Activated CD4-positive, alpha-beta T cell treated with anti-CD3 and anti-CD28 coated beads, Interleukin-2, amount 10 ng/mL, durations not matched to agents 24 days and 14 days (primary cell): ENCODE results near the gene COIL. TPM values are rescaled to one million over a fixed set of nuclear protein-coding genes. Genes with fewer than 3 reads are reported as not detected.
"Not testable (repeated sequence)": the region's sequence is repeated elsewhere in the genome, so short reads cannot be mapped to it uniquely, and the experiment has no call there.

Experiments used
- DNase-seq: peaks from one replicate; pipeline ENCODE4 v3.0.0; 2022
- H3K27ac Mint-ChIP-seq: one replicate; pipeline ENCODE4 v1.8.0; 2022; ENCODE audit warnings: mild to moderate bottlenecking, mixed read lengths
- H3K27me3 Mint-ChIP-seq: one replicate; pipeline ENCODE4 v1.8.0; 2022; ENCODE audit warnings: mixed read lengths
- H3K36me3 Mint-ChIP-seq: one replicate; pipeline ENCODE4 v1.8.0; 2022; ENCODE audit warnings: low read depth, mild to moderate bottlenecking, mixed read lengths
- H3K4me1 Mint-ChIP-seq: one replicate; pipeline ENCODE4 v1.8.0; 2021; ENCODE audit warnings: mixed read lengths
- H3K4me3 Mint-ChIP-seq: one replicate; pipeline ENCODE4 v1.8.0; 2022; ENCODE audit warnings: mild to moderate bottlenecking, moderate library complexity, mixed read lengths
- H3K9me3 Mint-ChIP-seq: one replicate; pipeline ENCODE4 v1.8.0; 2021; ENCODE audit warnings: mixed read lengths
- intact Hi-C: fragments of 100-400 bp; cut with micrococcal nuclease; formaldehyde crosslinking; loops from one replicate; pipeline ENCODE4 v1.15.1; 2023
- total RNA-seq: library from RNA; stranded (reverse); gene quantifications from 2 replicates; pipeline ENCODE4 v1.2.3, GENCODE V29; 2022

COIL gene
- total RNA-seq, 1 donor from 2014 or later = 23.3 TPM

DNA sequence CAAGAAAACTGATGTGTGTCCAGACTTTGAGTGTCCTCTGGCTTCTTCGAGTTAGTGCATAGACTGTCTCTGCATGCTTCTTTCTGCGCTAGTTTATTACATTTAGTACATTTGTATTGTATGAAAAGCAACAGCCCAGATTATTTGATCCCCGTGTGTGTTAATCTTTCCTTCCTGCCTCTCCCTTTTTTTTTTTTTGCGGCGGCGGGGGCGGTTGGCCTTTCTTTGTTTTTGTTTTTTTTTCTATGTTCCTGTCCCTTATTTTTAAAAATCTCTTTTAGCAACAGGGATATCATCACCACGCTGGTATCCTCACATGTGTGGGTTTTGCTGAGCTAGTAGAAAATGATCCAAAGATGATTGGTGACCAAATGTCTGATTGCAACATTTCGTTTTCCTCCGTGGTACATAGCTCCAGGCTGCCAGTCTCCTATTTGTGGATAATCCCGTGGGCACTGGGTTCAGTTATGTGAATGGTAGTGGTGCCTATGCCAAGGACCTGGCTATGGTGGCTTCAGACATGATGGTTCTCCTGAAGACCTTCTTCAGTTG, 26.5 kb upstream of the COIL start:
- Mint-ChIP-seq H3K36me3 (peaks cover 6% of the 10 kb centered on the region), H3K4me1 (no peaks in the 10 kb centered on the region), H3K27me3 (no peaks in the 10 kb centered on the region), H3K4me3 (no peak overlapping the region), H3K9me3 (no peaks in the 10 kb centered on the region), H3K27ac (no peak overlapping the region)
- intact Hi-C loops = no loop called here
- DNase-seq = no peak

DNA sequence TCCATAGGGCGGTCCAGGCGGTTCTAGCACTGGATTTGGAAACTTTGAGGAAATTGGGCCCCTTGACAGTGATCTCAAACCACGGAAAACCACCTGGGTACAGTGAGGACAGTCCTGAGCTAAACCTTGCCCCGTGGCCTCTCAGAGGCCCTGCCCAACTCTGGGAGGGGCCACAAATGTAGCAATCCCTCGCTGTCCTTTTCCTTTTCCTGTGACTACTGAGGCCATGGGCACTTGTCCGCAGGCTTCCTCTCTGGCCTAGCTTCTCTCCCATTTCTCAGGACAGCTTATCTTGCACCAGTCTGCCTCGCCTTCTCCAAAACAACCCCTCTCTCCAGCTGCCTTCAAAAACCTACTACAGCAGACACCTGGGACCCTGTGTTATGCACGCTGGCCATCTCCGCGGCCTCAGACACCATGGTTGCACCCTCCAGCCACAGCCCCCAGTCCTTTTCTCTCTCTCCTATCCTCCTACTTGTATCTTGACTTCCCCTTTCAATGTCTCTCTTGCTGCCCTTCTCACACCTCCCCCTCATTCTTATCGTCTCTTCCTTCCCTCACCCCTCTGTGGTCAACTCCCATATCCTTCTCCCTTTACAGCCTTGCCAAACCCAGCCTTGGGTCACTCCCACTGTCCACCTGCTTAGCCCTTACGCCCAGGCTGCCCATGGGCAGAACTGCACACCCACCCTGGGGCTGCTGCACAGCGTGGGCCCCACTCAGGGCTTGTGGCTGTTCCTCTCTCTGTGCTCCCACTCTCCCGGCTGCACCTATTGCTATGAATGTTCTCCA, 24.7 kb upstream of the COIL start:
- Mint-ChIP-seq H3K4me1 (no peaks in the 10 kb centered on the region), H3K27me3 (no peaks in the 10 kb centered on the region), H3K27ac (no peak overlapping the region), H3K9me3 (no peaks in the 10 kb centered on the region), H3K4me3 (no peak overlapping the region), H3K36me3 (peaks cover 6% of the 10 kb centered on the region)
- DNase-seq = no peak
- intact Hi-C loops = no loop called here

DNA sequence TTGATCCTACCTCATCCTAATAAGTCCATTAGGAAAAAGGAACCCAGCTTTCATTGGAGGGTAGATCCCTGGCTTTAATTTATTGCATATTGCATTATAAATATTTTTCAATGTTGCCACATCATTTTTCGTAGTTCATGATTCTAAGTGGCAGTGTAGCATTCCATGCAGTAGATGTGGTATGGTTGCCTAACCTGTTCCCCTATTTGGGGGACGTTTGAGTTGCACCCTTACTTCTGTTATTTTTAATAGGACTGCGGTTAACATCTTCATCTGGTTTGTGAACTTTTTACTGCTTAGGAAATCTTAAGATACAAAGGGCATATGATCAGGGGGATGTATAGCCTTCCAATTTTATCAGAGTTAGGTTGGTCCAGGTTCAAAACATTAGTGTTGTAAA, 22.5 kb upstream of the COIL start:
- intact Hi-C loops = no loop called here
- Mint-ChIP-seq H3K36me3 (peaks cover 4% of the 10 kb centered on the region), H3K9me3 (no peaks in the 10 kb centered on the region), H3K27ac (no peak overlapping the region), H3K4me1 (peaks cover 10% of the 10 kb centered on the region), H3K4me3 (no peak overlapping the region), H3K27me3 (no peaks in the 10 kb centered on the region)
- no peak for DNase-seq

DNA sequence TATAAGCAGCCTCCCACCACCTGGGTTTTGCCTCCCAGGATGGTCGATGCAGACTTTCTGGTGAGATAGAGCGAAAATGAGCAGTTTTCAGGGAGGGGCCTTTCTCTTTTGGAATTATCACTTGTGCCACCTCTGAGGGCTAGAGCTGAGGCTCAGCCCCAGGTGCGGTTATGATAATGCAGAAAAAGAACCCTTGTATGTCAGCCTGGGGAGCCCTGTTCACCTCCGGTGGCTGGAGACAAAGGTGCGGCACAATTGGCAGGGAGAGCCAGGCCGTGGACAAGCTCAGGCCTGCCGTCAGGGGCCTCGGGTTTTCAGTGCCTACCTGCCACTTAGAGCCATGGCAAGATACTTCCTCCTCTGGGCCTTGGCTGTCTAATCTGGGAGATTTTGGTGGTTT, 21.5 kb upstream of the COIL start:
- no peak overlapping the region for H3K27ac Mint-ChIP-seq
- peaks cover 4% of the 10 kb centered on the region for H3K36me3 Mint-ChIP-seq
- peaks cover 15% of the 10 kb centered on the region for H3K4me1 Mint-ChIP-seq
- no peaks in the 10 kb centered on the region for H3K9me3 Mint-ChIP-seq
- intact Hi-C loops = no loop called here
- peaks cover under 1% of the 10 kb centered on the region for H3K27me3 Mint-ChIP-seq
- no peak overlapping the region for H3K4me3 Mint-ChIP-seq
- no peak for DNase-seq

DNA sequence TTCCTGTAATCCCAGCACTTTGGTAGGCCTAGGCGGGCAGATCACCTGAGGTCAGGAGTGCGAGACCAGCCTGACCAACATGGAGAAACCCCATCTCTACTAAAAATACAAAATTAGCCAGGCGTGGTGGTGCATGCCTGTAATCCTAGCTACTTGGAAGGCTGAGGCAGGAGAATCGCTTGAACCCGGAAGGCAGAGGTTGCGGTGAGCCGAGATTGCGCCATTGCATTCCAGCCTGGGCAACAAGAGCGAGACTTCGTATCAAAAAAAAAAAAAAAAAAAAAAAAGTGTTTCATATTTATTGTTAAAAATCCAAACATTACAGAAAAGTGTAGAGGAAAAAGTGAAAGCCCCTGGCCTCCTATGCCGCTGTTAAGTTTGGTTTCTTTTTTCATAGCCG, 19.7 kb upstream of the COIL start:
- H3K36me3 Mint-ChIP-seq, DNase-seq, H3K9me3 Mint-ChIP-seq, intact Hi-C loops, H3K27ac Mint-ChIP-seq, H3K4me3 Mint-ChIP-seq: not testable (repeated sequence)
- Mint-ChIP-seq H3K27me3 (peaks cover 14% of the 10 kb centered on the region), H3K4me1 (peaks cover 21% of the 10 kb centered on the region)

DNA sequence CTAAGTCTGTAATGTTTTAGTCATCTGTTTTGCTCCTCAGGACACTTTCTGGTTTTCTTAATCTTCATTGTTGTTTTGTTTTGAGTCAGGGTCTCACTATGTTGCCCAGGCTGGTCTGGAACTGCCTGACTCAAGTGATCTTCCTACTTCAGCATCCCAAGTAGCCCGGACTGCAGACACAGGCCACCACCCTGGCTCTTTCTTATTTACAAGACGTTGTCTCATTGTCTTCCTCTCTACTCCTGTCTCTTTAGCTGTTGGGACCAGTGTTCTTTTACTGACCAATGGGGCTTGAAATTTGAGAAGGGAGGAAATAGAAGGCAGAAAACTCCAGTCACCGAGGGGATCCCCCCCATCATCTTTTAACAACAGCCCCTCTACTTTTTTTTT, 18.2 kb upstream of the COIL start:
- Mint-ChIP-seq H3K4me3 (peak overlapping the region; percentile 90), H3K9me3 (no peaks in the 10 kb centered on the region), H3K27ac (no peak overlapping the region), H3K4me1 (peaks cover 21% of the 10 kb centered on the region), H3K27me3 (peaks cover 23% of the 10 kb centered on the region), H3K36me3 (no peaks in the 10 kb centered on the region)
- DNase-seq = no peak
- intact Hi-C loops = no loop called here

DNA sequence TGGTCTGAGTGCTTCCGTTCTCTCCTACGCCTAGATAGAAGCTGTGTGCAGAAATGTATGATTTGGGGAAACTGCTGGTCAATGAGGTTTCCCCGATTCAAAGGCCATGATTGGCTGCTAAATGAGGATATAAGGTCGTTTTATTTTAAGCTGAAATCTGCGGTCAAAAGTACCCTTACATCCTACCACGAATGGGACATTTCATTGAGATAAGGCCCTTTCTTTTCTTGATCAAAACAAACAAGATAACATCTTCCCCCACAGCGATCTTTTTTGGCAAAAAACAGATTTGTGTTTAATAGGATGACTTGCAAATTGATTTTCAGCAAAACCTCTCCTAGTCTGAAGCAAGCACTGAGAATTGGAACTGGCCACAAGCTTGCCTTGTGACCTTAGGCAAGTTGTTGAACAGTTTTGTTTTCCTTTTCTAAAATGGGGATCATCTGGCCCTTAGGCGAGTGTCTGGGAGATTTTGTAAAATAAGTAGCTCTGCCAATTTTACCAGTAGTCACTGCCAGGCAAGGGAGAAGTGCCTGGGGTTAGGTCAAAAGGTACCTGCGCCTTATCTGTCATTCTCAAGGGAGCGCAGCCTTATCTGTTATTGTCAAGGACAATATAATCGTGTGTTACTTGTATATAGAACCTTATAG, 17.7 kb upstream of the COIL start:
- Mint-ChIP-seq H3K27ac (peak overlapping the region; percentile 87), H3K27me3 (peaks cover 25% of the 10 kb centered on the region), H3K4me3 (peak overlapping the region; percentile 90), H3K4me1 (peaks cover 21% of the 10 kb centered on the region), H3K36me3 (no peaks in the 10 kb centered on the region), H3K9me3 (no peaks in the 10 kb centered on the region)
- intact Hi-C loops = loop anchor here (1.0 kb wide), 2 partner anchors 17 to 108 kb away; partner anchors contain the start of gene COIL
- DNase-seq = no peak

DNA sequence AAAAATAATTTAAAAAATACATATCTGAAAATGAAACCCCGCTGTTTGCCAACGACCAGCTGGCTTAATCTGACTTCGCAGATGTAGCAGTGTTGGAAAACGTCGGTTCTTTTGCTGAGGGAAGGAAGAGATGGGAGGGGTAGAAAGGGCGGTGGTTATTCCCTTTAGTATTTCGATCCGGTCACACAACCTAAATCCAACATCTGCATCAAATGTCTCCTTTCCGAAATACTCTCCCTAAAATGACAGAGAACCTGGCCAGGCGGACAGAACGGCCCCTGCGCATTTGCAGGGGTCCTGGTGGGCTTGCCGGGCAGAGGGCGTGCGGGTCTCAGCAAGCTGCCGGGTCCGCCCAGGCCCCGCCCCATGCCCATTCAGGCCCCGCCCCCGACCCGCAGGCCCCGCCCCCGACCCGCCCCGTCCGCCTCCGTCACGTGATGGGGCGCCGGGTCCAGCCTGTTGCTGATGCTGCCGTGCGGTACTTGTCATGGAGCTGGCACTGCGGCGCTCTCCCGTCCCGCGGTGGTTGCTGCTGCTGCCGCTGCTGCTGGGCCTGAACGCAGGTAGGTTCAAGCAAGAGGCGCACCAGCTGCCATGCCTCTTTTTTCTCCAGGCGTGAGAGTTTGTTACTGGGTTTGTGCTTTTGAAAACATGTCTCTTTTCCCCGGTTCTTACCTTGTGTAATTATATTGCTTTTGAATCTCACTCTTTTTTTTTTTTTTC, 17.0 kb upstream of the COIL start, which contains the start of gene SCPEP1:
Gene SCPEP1 (plus strand): TSS at position 459 of the 723 bp plus-strand sequence. CDS start 29 bp downstream, at position 488.
- H3K27me3 Mint-ChIP-seq = peaks cover 29% of the 10 kb centered on the region
- DNase-seq = peak; percentile 93
- no peaks in the 10 kb centered on the region for H3K36me3 Mint-ChIP-seq
- H3K4me1 Mint-ChIP-seq = peaks cover 21% of the 10 kb centered on the region
- peak within 1 kb of the TSS; percentile 87 for H3K27ac Mint-ChIP-seq
- peak within 1 kb of the TSS; percentile 90 for H3K4me3 Mint-ChIP-seq
- intact Hi-C loops = loop anchor here (1.0 kb wide), 2 partner anchors 17 to 108 kb away; partner anchors contain the start of gene COIL
- no peaks in the 10 kb centered on the region for H3K9me3 Mint-ChIP-seq

DNA sequence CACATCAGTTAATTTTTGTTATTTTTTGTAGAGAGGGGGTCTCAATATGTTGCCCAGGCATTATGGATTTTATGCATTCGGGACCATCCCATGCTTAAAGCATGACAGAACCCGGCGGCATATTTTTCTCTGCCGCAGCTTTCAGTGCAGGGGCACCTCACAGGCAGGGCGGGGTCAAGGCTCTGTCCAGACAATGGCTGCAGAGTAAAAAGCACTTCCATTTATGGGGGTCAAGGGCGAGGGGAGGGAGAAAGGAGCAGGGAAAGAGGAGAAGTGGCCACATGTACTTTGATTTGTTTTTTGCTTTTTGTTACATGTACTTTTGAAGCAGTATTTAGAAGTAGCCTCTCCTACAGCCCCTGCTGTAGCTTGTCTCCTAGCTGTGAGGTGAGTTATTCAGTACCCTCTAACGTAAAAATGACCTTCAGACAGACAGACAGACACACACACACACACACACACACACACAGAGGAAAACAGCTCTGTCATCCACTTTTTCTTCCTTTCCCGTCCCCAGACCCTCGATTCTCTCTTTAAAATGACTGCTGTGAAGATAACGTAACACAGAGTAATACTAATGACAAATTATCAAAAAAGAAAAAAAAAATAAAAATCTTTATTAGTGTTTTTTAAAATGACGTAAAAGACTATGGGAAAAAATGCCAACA, 16.2 kb upstream of the COIL start:
- intact Hi-C loops = no loop called here
- Mint-ChIP-seq H3K4me1 (peaks cover 21% of the 10 kb centered on the region), H3K27me3 (peaks cover 31% of the 10 kb centered on the region), H3K4me3 (peak overlapping the region; percentile 69), H3K36me3 (no peaks in the 10 kb centered on the region), H3K9me3 (no peaks in the 10 kb centered on the region), H3K27ac (no peak overlapping the region)
- DNase-seq = no peak

DNA sequence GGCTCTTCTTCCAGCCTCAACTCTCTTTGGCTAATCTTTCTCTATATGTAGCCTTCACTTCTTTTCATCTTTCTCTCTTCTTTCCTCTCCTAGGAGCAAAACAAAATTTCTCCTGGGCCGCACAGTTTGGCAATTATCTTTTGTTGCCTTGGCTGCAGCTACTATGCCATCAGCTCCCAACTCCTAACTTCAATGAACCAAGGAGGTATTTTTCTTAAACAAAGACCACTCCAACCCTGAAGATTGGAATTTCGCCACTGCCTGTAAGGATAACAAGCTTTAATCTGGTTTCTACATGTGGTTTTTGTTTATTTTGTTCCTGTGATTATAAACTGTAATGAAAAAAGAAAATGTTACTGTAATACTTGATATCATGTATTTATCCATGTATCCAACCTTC, 14.8 kb upstream of the COIL start:
- no peak overlapping the region for H3K27ac Mint-ChIP-seq
- no peak for DNase-seq
- peaks cover 37% of the 10 kb centered on the region for H3K27me3 Mint-ChIP-seq
- intact Hi-C loops = no loop called here
- H3K4me3 Mint-ChIP-seq = no peak overlapping the region
- H3K9me3 Mint-ChIP-seq = no peaks in the 10 kb centered on the region
- H3K36me3 Mint-ChIP-seq = no peaks in the 10 kb centered on the region
- H3K4me1 Mint-ChIP-seq = peaks cover 21% of the 10 kb centered on the region

DNA sequence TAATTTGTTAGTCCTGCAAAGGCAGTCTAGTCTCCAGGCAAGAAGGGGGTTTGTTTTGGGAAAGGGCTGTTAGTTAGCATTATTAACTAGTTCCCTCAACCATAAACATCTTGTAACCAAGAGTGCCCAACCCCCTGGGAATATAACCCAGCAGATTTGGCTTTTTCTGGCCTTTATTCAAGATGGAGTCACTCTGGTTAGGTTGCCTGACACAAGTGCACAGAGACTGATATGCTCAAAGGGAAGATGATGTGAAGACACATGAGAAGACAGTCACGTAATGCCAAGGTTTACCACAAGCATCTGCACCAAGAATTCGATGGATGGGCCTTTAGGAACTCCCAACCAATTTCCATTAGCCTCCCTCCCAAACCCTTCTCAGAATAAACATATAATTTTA, 13.2 kb upstream of the COIL start:
- Mint-ChIP-seq H3K9me3 (no peaks in the 10 kb centered on the region), H3K36me3 (no peaks in the 10 kb centered on the region), H3K27me3 (peaks cover 43% of the 10 kb centered on the region), H3K27ac (no peak overlapping the region), H3K4me1 (peaks cover 18% of the 10 kb centered on the region), H3K4me3 (no peak overlapping the region)
- intact Hi-C loops = no loop called here
- DNase-seq = no peak

DNA sequence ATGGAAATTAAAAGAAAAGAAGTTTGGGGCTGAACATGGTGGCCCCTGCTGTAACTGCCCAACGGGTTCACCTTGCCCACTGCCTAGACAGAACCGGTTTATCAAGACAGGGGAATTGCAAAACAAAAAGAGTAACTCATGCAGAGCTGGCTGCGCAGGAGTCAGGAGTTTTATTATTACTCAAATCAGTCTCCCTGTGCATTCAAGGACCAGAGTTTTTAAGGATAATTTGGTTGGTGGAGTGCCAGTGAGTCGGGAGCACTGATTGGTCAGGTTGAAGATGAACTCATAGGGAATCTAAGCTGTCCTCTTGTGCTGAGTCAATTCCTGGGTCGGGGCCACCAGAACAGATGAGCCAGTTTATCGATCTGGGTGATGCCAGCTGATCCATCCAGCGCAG, 12.7 kb upstream of the COIL start:
- no peak overlapping the region for H3K27ac Mint-ChIP-seq

DNA sequence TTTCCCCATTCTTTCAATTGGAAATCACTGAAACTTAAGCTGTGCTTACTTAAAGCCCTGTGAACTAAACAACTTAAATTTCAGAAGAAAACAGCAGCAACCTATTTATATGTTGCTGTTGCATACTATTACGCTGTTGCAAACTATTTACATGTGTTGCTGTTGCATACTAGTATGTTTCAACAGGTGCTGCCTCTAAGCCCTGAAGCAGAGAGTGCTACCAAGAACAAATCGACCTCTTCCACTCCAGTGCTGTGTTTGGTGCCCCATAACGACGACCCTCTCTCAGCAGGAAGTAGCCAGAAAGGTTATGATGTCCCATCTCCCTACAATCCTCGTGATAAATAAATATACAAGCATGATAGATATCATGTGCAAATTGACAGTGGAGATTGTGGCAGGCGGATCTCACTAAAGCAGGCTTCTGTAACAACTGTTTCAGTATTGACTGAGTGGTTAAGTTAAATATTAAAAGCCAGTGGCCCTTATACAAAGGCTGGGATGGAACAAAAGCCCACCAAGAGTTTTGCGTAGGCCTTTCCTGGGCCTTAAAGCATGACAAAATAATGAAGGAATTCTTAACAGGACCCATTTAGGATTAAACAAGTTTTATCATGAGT, 11.4 kb upstream of the COIL start:
- H3K4me1 Mint-ChIP-seq = peaks cover 6% of the 10 kb centered on the region

More for the DNA sequence above, 12.7 kb upstream of the COIL start:
- H3K9me3 Mint-ChIP-seq = no peaks in the 10 kb centered on the region
- H3K36me3 Mint-ChIP-seq = no peaks in the 10 kb centered on the region
- H3K27me3 Mint-ChIP-seq = peaks cover 43% of the 10 kb centered on the region
- no peak for DNase-seq
- H3K4me1 Mint-ChIP-seq = peaks cover 12% of the 10 kb centered on the region
- intact Hi-C loops = no loop called here
- H3K4me3 Mint-ChIP-seq = no peak overlapping the region

More for the DNA sequence above, 11.4 kb upstream of the COIL start:
- Mint-ChIP-seq H3K27me3 (peaks cover 43% of the 10 kb centered on the region), H3K27ac (no peak overlapping the region), H3K4me3 (no peak overlapping the region), H3K9me3 (no peaks in the 10 kb centered on the region), H3K36me3 (no peaks in the 10 kb centered on the region)
- intact Hi-C loops = no loop called here
- DNase-seq = no peak
